GM10847 (cell line): ENCODE data around the gene KHNYN.

ENCODE experiments used
- POLR2A ChIP-seq: IDR thresholded peaks from 2 replicates; pipeline ENCODE4 v1.6.1; 2011; ENCODE audit not compliant: insufficient read length; ENCODE audit errors: extremely low read depth

KHNYN gene

GRCh38 chr14:24397639-24398292 lies 32.0 kb upstream of the KHNYN start:
- no peak for TF ChIP-seq POLR2A

- no peak for TF ChIP-seq POLR2A
Observed at GRCh38 chr14:24398293-24398652, 31.5 kb upstream of the KHNYN start.

- TF ChIP-seq POLR2A: no peak
Observed at GRCh38 chr14:24398653-24399446, 30.9 kb upstream of the KHNYN start, which contains the start of gene NYNRIN. Gene NYNRIN, plus strand, starts transcription at chr14:24399003. Its CDS starts 244 bp downstream, at chr14:24399247.

GRCh38 chr14:24399447-24399822 lies 30.3 kb upstream of the KHNYN start:
- TF ChIP-seq POLR2A: no peak

GRCh38 chr14:24399999-24400718 lies 29.6 kb upstream of the KHNYN start:
- TF ChIP-seq POLR2A: no peak

- TF ChIP-seq POLR2A: no peak
Observed at GRCh38 chr14:24401810-24402702, 27.7 kb upstream of the KHNYN start.

- TF ChIP-seq POLR2A: no peak
Observed at GRCh38 chr14:24403294-24403998, 26.3 kb upstream of the KHNYN start.

GRCh38 chr14:24404814-24405213 lies 24.9 kb upstream of the KHNYN start:
- no peak for TF ChIP-seq POLR2A

- TF ChIP-seq POLR2A: no peak
Observed at GRCh38 chr14:24406416-24406815, 23.3 kb upstream of the KHNYN start.

GRCh38 chr14:24407608-24408325 lies 22.0 kb upstream of the KHNYN start:
- no peak for TF ChIP-seq POLR2A

- no peak for TF ChIP-seq POLR2A
Observed at GRCh38 chr14:24408764-24409163, 21.0 kb upstream of the KHNYN start.

- TF ChIP-seq POLR2A: no peak
Observed at GRCh38 chr14:24409192-24409591, 20.6 kb upstream of the KHNYN start.

- TF ChIP-seq POLR2A: no peak
Observed at GRCh38 chr14:24409956-24410355, 19.8 kb upstream of the KHNYN start.
